HG02938 (cell line): ENCODE results near the gene DOCK10.
A peak's percentile ranks its signal among the peaks of the same experiment; 100 is the strongest.

Experiments used
- ATAC-seq: cut with Tn5 transposase; IDR thresholded peaks from one replicate; pipeline ENCODE4 v1.9.1; 2021; ENCODE audit warnings: mild to moderate bottlenecking, moderate library complexity; ENCODE audit not compliant: unreplicated experiment

DOCK10 gene

DNA sequence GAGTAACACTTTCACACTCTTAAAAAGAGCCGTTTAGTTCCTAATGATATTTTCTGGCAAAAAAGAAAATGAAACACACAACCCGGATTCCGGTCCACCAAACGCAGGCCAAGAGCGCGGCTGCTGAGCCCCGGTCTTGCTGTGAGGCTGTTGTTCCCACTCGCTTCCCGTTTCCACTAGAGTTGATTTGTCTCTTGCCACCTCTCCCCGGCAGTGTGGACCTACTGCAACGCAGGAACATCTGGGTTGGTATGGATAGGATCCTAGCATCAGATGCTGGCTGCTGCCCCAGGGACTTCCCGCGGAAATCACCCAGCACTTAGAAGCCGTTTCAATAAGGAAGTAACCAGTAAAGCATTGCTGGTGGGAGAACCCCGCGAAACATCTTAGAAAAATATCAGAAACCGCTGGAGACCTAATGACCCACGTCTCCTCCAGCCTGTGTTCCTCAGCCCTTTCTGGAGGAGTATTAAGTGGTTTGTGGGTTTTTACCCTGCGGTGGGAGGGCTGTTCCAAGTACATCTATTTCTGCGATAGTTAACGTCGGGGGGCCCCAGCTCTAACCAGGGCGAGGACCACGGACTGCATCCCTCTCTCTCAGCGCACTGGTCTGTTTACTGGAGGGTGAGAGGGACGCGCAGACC is 939 bp downstream of the DOCK10 start:
- peak; percentile 70 for ATAC-seq

- peak; percentile 8 for ATAC-seq
Observed at GRCh38 chr2:225040856-225041206, 1.4 kb downstream of the DOCK10 start.

- no peak for ATAC-seq
Observed at GRCh38 chr2:225040142-225040541, 2.1 kb downstream of the DOCK10 start.

DNA sequence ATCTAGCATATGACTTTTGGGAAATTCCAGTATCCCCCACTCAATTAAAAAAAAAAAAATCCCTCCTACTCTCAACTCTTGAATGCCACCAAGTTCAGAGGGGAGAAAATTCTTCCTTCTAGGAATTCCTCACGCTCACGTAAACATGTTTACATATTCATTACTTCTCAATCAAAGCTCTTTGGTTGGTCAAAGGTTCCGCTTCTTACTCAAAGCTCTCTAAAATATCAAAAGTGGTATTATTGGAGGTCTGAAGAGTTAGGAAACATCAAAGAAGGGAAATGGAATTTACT is 4.1 kb downstream of the DOCK10 start:
- ATAC-seq = no peak

DNA sequence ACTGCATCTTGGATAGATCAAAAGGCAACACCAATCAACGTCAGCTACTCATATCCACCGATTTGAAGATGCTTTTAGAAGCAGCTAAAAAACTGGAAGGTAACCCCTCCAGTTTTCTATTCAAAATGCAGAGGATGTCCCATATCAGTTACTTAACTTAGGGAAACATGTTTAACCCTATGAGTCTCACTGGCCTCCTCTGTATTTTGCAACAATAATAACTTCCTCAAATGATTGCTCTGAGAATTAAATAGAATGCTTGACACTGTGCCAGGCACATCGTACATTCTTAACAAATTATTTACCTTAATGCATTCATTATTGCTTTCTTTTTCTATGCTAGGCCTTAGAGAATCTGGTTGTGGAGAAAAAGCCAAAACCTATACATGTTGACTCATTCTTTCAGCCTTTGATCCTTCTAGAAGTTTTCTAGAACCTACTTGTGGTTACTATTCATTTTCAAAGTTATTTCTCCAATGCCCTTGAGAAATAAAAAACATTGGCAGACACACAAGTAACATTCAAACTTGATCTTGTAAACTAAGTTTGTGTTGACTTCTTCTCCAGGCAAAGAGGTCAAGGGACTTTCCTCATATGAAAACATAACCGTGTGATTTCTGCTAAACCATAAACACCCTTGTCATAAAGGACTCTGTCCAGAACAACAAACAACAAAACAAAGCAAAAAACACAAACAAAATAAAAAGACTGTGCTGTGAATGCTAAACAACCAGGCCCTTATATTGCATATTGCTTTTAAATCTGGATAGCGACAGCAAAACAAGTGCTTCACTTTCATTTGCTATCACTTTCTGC is 4.6 kb downstream of the DOCK10 start:
- no peak for ATAC-seq

GRCh38 chr2:225036431-225036830 is 5.8 kb downstream of the DOCK10 start:
- no peak for ATAC-seq

- ATAC-seq = no peak
Observed at GRCh38 chr2:225033440-225034318, 8.6 kb downstream of the DOCK10 start.

DNA sequence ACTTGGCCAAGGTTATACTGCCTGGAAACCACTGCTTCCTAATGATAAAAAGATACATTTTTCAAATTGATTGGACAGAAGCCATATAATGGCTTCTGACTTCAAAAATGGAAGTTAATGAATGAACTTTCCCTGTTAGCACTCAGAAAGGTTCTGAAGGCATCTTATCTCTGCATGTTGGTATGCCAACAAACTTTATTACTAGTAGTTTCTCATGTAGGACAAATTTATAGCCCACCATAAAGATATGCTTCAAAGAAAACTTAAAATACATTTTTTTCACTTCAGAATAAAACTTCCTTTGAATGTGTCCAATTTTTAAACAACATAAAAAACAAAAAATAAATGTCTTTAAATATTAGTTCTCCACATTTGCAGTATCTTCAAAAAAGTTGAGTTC is 10.0 kb downstream of the DOCK10 start:
- ATAC-seq = no peak

DNA sequence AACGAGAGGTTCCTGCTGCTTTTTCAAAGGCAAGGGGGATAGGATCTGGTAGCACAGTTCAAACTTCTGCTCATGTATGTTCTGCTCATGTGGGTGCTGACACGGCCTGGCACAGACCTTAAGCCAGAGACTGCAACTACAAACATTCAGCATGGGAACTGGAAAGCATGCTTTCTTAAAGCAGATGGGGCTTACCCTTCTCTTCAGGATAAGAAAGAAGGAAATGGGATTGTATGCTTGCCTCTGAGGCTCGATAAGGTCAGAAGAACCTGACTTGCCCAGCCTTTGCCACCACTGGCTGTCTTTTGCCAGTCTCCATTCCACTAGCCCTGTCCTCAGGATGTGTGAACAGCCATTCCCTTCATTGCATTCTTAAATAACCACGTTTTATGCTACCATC is 10.7 kb downstream of the DOCK10 start:
- no peak for ATAC-seq

DNA sequence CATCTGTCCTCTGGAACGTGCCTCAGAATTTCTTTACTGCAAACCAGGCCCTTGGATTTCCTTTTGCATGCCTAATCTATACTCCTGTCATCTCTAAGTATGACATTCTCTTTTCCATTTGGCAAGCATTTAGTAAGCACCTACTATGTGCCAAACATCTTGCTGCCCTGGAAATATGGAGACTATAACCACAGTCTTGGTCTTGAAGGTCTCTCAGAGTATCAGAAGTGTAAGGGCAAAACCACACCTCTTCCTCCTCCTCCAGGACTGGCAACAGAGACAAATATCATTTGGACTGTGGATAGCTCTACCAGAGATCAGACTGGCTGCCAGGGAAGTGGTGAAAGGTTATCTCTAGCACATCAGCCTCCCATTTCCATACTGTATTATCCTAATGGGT is 11.4 kb downstream of the DOCK10 start:
- no peak for ATAC-seq

DNA sequence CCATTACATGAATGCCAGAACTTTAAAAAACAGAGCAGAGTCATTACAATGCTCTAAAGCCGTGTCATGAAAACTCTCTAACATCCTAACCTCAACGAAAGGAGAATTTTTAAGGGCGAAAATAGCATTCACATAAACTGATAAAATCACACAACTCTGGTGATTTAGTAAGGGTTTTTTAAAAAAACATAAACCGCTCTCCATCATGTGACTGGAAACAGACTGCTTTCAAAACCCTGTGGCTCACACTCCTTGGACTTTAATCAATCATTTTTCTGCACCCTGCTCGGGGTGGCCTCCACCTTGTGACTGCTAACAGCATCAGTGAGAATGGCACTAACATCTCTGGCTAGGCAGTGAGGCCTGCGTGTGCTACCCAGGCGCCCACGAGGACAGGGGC is 12.1 kb downstream of the DOCK10 start:
- no peak for ATAC-seq

DNA sequence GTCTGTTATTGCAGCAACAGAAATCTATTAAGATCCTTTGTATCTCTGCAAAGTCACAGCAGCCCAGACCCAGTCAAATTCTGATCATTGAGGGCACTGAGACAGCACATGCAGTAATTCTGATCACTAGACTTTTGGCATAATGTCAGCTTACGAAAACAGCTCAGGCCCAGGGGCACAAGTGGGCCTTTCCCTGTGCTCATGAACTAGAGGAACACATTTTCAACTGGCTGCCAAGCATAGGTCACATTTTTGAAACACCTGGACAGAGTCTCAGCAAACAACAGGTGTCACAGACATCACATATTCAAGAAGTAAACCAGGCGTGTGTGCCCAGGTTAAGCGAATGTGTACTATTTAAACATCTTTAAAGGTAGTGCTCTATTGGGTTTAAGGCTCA is 13.7 kb downstream of the DOCK10 start:
- no peak for ATAC-seq

GRCh38 chr2:225027061-225027762 is 15.1 kb downstream of the DOCK10 start:
- no peak for ATAC-seq

- no peak for ATAC-seq
Observed at GRCh38 chr2:225025917-225026571, 16.2 kb downstream of the DOCK10 start.

DNA sequence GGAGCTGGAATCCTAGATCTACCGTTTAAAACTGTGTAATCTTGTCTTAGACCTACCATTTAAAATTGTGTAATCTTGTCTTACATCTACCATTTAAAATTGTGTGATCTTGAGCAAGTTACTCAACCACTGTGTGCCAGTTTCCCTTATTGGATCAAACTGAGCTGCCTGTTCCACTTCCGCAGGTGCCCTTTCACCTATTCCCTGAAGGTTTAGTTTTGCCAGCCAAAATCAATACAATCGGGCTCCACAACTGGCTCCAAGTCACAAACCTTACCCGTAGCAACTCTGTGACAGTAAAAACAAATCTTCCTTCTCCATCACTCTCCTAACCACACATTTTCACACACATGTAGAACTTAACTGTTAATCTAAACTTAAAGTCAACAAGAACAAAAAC is 20.1 kb downstream of the DOCK10 start:
- no peak for ATAC-seq

- ATAC-seq = no peak
Observed at GRCh38 chr2:225020168-225020849, 22.0 kb downstream of the DOCK10 start.

- no peak for ATAC-seq
Observed at GRCh38 chr2:225019105-225019504, 23.2 kb downstream of the DOCK10 start.

- no peak for ATAC-seq
Observed at GRCh38 chr2:225017713-225018112, 24.6 kb downstream of the DOCK10 start.

DNA sequence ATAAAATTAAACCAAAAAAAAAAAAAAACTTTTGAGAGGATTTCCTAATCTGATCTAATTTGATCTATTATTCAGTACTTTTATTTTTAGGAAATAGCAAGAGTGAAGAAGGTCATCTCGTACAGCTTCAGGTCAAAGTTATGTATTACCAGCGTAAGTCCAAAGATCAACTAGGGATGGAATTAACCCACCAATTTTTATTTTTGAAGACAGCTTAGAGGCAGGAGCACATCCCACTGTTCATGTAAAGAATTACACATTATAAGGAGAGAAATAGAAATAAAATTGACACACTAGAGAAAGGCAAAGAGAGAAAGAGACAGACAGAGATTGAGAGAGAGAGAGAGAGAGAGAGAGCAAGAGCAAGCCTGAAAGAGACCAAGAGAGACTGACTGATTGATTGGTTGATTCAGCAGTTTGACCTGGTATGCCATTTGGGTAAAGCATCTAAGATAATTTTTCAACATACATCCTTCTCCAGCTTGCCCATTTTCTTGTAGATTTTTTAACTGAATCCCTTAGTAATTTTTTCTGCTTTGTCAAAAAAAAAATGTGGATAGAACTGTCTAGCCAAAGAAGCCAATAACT is 25.1 kb downstream of the DOCK10 start:
- no peak for ATAC-seq
